Fibroblast of the aortic adventitia (primary cell): ENCODE results near the gene VPS26A. TPM values are rescaled to one million over a fixed set of nuclear protein-coding genes. Genes with fewer than 3 reads are reported as not detected.
A peak's percentile ranks its signal among the peaks of the same experiment; 100 is the strongest.
"Not testable (repeated sequence)": the region's sequence is repeated elsewhere in the genome, so short reads cannot be mapped to it uniquely, and the experiment has no call there.

Experiments
- DNase-seq: peaks from one replicate; pipeline ENCODE4 v3.0.0-alpha.2; 2010; ENCODE audit warnings: low read depth
- H3K4me3 ChIP-seq: 2 replicates; pipeline ENCODE4 v1.5.1; 2011; ENCODE audit warnings: low read depth, mild to moderate bottlenecking, control low read depth, low read length, moderate library complexity
- CTCF ChIP-seq: IDR thresholded peaks from 2 replicates; pipeline ENCODE4 v1.5.1; 2011; ENCODE audit warnings: mild to moderate bottlenecking, low read length, control low read depth, inconsistent platforms; ENCODE audit not compliant: insufficient read depth
- total RNA-seq: library from RNA; depleted of rRNA; stranded (reverse); fragments of >200 nt; gene quantifications from 2 replicates; pipeline ENCODE4 v1.2.3, GENCODE V29; 2012; ENCODE audit warnings: low replicate concordance

VPS26A gene
- total RNA-seq, 1 donor: 49.2 TPM

GRCh38 chr10:69172241-69172982 is 48.4 kb downstream of the VPS26A start:
- no peak for TF ChIP-seq CTCF
- H3K4me3 ChIP-seq: no peak overlapping the region
- DNase-seq: no peak

GRCh38 chr10:69175326-69175725 is 51.3 kb downstream of the VPS26A start:
- DNase-seq, H3K4me3 ChIP-seq: not testable (repeated sequence)

GRCh38 chr10:69176823-69177222 is 52.8 kb downstream of the VPS26A start:
- no peak overlapping the region for H3K4me3 ChIP-seq
- no peak for TF ChIP-seq CTCF
- DNase-seq: no peak

GRCh38 chr10:69179089-69179742 is 55.2 kb downstream of the VPS26A start:
- no peak for TF ChIP-seq CTCF
- DNase-seq: no peak
- peak overlapping the region; percentile 100 for H3K4me3 ChIP-seq

GRCh38 chr10:69179743-69180524 is 56.0 kb downstream of the VPS26A start, which contains the start of gene SUPV3L1:
SUPV3L1 (plus strand) TSS chr10:69180234; CDS start chr10:69180292, 58 bp downstream.
- H3K4me3 ChIP-seq: peak within 1 kb of the TSS; percentile 100
- peak; percentile 99 for DNase-seq
- TF ChIP-seq CTCF: no peak

- peak overlapping the region; percentile 100 for H3K4me3 ChIP-seq
- TF ChIP-seq CTCF: no peak
- peak; percentile 16 for DNase-seq
Measured at GRCh38 chr10:69180525-69181204, 56.7 kb downstream of the VPS26A start.
